Forelimb muscle (tissue), 1 donor: ENCODE results near the gene NEK11. TPM values are rescaled to one million over a fixed set of nuclear protein-coding genes. Genes with fewer than 3 reads are reported as not detected.

Source experiments
- DNase-seq: peaks from one replicate; pipeline ENCODE4 v3.0.0-alpha.2; 2013; ENCODE audit warnings: low read depth
- polyA plus RNA-seq: library from polyadenylated mRNA; unstranded; fragments of 120-200 nt; gene quantifications from one replicate; pipeline ENCODE4 v1.2.1, GENCODE V29; 2013; ENCODE audit not compliant: insufficient read length

NEK11 gene
- polyA plus RNA-seq, 1 donor: 7.8 TPM

DNA sequence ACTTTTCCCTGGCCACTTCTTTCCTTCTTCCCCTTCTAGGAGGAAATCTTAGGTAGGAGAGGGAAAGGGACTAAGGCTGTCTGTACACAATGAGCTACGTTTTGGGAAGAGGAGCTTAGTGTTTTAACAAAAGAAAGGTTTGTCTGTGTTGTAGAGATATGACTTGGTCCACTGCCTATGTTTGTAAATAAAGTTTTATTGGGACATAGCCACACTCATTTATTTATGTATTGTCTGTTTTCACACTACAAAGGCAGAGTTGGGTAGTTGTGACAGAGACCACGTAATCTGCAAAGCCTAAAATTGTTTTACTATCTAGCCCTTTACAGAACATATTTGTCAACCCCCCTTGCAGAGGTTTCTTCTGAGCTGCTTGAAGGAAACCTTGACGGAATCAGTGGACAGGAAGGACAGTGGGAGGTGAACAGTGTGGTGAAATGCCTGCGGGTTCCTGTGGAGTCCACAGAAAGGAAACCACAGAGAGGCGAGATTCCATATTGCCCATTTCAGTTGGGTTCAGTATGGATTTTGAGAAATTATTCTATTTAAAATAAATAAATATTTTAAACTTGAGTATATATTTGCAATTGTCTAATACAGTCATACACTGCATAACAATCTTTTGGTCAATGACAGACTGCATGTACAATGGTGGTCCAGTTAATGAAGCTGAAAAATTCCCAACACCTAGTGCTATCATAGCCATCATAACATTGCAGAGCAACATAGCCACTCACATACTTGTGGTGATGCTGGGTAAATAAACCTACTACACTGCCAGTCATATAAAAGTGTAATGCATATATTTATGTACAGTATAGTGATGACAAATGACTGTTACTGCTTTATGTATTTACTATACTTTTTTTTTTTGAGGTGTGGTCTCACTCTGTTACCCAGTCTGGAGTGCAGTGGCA is 197.0 kb downstream of the NEK11 start:
- no peak for DNase-seq

DNA sequence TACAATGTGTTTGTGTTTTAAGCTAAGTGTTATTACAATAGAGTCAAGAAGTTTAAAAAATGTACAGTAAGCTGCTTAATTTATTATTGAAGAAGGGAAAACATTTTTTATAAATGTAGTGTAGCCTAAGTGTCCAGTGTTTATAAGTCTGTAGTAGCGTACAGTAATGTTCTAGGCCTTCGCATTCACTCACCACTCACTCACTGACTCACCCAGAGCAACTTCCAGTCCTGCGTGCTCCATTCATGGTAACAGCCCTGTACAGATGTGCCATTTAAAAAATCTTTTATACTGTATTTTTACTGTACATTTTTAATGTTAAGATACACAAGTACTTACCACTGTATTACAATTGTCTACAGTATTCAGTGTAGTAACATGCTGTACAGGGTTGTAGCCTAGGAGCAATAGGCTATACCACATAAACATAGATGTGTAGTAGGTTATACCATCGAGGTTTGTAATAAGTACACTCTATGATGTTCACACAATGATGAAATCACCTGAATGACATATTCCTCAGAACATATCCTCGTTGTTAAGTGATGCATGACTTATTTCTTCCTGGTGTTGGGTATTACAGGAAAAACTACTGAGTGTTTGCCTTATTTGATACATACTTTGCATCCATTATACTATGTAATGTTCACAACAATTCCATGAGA is 198.3 kb downstream of the NEK11 start:
- no peak for DNase-seq

DNA sequence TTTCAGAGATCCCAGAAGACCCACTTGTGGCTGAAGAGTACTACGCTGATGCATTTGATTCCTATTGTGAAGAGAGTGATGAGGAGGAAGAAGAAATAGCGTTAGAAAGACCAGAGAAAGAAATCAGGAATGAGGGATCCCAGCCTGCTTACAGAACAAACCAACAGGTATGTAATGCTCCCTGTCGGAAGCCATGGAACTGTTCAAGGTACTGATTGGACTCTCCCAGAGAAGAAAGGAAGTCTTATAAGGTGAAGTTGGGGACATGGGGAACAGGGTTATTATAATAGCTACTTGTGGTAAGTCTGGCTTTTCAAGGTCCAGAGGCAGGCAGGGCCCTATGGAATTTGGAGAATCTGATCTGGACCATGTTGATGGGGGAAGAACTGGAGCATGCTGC is 201.8 kb downstream of the NEK11 start:
- no peak for DNase-seq

DNA sequence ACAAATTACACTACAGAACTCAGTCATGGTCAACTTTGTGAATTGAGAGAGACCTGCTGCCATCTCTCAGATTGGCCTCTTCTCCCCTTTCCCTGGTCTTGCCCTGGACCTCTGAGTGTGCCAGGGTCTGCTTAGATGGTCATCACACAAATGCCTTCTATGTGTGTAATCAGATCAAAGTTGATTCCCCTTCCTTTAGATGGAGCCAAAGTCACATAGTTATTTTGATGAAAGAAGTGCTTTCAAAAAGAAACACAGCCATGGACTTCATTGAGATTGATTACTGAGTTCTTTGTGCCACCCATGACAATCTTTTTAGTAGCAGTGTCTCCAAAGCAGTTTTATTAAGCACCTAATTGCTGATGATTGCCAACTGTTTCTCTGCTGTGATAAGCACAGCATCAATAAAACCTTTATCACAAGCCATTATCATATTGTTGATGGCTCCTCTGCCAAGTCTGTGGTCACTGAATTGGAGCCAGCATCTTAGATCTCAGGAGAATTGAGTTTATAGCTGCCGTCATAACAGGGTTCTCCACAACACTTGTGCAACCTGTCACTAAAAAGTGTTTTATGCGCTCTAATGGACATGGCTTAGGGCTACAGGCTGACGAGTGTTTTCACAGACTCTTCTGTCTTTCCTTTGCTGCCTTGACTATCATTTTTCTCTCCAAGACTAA is 205.2 kb downstream of the NEK11 start:
- DNase-seq: no peak

DNA sequence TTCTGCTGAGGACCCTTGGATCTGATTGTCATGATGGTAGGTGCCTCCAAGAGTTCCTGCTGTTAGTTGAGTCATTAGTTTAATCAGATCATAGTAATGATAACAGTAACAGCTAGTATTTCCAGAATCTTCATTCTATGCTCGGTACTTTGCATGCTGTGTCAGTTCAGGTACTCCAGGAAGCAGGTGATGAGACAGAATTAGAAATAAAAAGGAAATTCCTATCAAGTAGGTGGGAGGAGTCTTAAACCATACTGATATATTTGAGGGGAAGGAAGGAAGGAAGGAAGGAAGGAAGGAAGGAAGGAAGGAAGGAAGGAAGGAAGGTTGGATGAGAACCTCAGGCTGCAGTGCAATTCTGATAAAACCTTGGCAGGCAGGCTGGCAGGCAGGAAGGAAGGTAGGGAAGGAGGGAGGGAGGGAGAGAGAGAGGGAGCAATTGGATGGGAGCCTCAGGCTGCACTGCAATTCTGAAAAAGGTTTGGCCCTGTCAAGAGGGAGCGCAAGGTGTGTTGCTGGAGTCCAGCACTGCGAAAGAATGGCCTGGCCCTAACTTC is 206.1 kb downstream of the NEK11 start:
- no peak for DNase-seq

DNA sequence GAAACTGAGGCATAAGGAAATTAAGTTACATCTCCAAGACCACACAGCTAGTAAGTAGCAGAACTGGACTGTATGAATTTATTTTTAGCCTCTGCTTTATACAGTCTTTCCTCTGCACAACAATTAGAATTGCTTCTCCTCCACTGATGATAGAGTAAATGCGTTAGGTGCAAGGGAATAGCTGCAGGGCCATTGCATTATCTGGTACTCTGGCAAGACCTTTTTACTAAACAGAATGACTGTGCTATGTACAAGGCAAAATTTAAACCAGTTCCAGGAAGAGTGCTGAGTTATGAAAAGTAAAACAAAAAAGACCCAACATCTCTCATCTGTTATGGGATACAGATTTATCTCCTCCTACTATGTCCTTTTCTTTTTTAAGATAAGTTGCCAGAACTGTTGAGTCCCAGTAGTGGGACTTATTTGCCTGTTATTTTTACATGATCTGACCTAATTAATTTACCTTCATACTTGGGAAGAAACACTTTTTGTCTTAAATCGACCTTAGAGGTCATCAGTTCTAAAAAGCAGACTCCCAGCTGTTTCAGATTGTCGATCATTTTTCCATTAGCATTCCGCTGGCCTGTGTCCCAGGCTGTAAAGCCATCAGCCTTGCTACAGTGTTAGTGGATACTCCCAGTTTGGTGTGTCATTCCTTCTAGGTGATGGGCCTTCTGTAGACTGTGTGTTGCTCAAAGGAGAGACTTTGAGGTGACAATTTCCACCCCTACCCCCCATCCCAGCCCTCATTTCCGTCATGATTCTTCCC is 207.4 kb downstream of the NEK11 start:
- DNase-seq: peak; percentile 20

DNA sequence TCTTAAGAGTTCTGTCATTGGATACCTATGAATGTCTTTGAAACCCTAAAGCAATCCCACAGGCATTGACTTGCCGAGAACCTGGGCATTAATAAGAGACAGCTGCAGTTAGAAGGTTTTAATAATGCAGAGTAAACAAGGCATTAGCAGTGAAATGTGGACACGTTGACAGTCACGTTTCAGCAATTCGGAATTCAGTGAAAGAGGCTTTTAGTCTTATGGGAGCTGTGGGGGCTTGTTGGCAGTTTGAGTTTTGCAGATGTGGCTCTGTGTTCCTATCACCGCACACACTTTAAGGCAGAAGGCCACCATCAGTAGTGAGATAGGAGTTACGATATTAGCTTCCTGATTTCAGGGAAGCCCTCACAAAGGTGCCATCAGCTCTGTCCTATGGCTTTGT is 209.7 kb downstream of the NEK11 start:
- DNase-seq: no peak

DNA sequence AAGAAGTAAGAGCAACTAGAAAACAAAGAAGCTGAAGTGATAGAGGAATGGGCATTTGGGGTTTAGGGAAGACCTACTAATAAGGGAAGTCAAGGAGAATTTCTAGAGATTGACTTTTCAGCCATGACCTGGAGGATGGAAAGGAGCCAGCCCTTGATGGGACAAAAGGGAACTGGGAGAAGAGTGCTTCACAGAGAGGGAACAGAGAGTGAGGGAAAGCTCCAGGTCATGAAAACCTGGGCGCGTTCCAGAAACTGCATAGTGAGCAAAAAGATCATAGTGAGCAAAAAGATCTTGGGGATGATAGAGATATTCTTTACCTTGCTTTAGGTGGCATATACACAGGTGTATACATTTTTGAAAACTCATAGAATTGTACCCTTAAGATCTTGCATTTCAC is 211.8 kb downstream of the NEK11 start:
- no peak for DNase-seq

DNA sequence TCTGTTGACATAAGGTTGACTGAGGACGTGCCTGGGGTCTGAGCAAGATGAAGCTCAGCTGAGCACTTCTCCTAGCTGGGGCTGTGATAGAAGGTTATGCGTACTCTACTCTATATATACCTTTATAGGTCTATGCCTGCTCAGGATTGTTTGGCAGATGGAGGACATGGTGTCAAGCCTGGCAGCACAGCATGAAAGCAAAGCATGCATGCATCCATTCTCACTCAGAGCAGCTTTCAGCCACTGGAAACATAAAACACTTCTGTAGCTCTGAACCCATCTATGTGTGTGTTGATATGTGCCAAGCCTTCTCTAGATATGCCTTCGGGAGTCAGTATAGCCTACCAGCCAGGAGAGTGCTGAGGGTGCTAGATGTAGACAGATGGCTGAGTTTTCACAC is 212.6 kb downstream of the NEK11 start:
- DNase-seq: no peak

DNA sequence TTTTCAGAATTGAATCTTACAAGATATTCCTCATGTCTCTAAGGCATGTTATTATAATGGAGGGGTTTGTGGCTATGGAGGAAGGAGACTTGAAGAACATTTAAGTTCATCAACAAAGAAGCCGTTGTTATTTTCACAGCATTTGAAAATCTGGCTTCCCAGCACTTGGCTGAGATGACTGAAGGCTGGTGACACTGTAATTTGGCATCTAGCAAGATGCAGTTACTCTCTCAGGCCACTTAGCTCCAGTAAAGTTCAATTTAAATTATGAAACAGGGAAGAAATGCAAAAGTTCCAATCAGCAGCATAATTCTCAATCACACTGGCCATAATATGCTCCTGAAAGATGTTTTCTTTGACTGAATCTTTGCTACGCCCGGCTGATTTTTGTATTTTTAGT is 215.5 kb downstream of the NEK11 start:
- DNase-seq: no peak

DNA sequence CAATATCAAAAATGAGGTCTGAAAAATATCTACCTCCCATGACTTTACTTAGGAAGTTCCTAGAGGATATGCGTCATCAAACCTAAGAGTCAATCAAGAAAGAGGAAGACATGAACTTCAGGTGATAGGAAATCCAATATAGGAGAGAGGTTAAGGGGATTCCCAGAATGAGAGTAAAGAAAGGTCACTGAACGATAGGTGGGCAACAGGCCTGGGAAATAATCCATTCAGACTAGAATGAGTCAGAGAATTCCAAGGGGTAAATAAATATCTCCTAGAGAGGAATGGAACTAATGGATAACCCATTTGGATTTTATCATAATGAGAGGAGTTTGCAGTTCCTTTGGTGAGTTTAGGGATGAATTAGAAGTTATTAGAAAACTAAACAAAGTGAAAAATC is 223.8 kb downstream of the NEK11 start:
- DNase-seq: no peak

DNA sequence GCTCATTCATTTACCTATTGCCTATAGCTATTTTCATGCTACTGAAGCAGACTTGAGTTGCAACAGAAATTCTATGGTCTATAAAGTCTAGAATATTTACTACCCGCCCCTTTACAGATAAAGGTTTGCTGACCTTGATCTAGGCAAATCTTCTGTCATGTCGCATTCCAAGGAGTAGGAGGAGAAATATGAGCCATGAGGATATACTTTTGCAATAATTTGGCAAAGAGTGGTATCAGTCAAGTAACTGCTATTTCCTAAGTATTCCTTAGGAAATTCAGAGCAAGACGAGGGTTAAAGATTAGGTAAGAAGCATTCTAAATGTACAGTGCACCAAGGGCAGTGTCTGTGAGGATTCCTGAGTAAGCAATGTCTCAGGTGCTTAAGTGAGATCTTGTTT is 233.8 kb downstream of the NEK11 start:
- no peak for DNase-seq

DNA sequence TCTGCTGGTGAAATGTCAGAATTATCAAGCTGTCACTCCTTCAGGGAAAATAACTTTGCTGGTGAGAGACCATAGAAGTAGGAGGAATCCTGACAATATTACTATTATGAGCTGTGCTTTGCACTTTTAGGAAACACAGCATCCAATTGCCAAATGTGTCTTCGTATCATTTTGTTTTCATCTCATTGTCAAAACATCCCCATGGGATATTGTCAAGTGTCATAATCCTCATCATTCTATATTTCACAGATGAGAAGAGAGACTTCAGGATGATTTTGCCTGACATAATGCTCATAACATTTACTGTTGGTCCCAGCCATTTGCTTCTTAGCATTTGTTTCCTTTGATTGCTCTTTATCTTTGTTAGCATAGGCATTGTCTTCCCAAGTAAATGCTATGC is 234.4 kb downstream of the NEK11 start:
- DNase-seq: no peak

DNA sequence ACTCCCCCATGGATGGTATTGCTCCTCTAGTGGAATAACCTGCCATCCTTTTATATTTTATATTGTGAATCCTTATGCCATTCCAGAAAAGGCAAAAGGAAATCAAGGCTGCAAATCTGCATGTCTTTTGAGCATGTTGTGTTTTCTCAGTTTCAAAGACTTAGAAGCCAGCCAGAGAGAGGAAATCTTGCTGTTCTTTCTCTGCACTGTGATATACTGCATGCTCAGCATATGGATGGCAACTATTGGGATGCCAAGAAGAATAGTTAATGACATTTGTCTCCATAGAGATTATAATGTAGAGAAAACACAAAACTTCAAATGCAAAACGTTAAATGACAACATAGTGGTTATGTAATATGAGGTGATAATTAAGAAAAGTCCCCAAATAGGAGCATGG is 248.9 kb downstream of the NEK11 start:
- no peak for DNase-seq

DNA sequence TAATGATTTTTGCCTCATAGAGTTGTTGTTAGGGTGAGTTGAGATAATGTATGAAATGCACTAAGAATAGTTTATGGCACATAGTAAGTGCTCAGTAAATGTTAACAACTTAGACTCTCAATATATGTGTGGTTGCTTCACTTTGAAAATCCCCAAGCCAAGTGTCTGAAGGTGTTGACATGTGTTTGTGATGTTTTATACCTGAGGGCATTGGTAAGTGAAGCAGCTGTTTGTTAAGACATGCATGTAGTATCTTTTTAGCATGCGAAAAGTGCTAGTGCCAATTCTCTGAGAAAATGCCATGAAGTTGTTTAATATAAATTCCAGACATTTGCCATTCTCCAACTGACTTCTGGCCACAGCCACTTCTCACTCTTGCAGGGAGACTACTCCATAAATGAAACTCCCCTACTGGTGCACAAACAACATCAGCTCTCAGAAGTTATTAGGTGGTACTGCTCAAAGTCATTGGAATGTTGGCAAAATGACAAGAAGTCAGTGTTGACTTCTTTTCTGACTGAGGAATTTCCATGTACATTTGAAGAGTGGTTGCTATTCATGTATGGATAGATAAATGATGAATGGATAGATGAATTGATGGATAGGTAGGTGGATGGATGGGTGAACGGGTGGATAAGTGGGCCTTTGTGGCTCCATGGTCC is 251.3 kb downstream of the NEK11 start:
- no peak for DNase-seq

DNA sequence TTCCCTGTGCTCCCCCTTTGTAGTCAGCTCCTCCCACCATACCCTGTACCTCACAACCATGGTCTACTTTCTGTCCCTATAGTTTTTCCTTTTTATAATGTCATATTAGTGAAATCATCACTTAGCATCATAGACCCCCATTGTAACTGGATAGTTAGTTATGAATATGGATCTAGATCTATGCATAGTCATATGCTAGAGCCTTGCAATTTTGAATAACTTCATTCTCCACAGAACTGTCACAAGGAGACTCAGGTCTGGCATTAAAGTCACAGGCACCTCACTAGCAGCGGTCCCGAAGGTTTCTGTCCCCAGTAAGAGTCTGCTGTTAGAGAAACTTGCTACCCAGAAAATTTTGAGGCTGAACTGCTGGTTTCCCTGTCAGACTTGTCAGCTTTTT is 252.9 kb downstream of the NEK11 start:
- no peak for DNase-seq

DNA sequence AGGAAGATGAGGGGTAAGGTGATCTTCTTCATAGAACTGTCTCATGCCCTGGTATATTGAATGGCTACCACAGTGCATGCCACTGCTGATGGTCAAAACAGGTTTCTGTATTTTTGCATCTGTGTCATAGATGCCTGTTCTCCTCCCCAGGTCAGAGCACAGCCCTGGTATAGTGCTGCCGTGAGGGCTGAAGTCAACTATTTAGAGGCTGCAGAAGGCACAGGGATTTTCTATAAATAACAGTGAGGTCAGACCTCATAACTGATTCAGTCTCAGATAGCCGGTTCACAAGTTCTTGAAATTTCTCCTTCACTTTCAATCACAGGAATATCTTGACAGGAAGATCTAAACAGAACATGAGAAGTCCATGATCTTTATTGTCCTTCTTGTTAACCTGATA is 255.7 kb downstream of the NEK11 start:
- DNase-seq: no peak

DNA sequence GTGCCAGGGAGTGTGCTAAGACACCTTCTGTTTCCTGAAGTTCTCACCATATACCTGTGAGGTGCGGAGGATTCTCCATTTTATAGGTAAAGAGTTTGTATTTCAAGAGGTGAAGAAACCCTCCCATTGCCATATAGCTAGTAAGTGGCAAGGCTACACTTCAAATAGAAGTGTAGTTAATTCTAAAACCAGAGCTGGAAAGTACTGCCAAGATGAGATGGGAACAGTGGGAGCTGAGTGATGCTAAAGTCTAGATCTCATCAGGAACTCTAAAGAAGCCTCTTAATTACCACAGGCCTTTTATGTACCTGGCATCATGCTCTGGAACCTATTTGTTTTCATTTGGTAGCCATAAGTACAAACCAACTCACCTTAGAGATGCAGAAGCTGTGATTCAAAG is 256.3 kb downstream of the NEK11 start:
- DNase-seq: no peak

DNA sequence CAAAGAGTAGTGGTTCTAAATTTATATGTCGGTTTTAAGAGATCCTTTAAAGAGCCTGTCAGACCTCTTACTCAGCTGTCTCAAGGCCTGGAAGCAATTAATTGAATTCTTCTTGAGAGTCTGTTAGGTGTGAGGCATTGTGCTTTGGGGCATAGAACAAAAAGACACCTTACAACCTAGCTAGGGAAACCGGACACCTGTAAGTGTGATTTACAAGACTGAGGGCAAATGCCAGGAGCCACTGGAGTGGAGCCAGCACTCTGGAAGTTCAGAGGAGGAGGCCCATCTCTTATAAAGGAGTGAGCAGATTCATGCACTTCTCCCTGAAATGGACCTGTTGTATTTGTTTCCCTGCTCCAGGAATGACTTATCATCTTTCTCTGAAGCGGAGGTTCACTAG is 257.2 kb downstream of the NEK11 start:
- DNase-seq: no peak

DNA sequence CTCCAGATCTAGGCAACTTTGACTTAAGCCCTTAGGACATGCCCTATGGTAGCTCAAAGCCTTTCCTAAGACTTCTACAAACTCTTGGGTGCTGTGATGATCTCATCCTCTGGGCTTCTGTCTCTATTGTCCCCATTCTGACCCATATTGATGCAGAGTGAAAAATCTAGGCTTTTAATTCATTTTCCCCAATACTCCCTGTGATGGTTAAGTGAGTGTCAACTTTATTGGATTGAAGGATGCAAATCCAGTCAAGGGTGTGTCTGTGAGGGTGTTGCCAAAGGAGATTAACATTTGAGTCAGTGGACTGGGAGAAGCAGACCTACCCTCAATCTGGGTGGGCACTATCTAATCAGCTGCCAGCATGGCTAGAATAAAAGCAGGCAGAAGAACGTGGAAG is 257.6 kb downstream of the NEK11 start:
- no peak for DNase-seq

DNA sequence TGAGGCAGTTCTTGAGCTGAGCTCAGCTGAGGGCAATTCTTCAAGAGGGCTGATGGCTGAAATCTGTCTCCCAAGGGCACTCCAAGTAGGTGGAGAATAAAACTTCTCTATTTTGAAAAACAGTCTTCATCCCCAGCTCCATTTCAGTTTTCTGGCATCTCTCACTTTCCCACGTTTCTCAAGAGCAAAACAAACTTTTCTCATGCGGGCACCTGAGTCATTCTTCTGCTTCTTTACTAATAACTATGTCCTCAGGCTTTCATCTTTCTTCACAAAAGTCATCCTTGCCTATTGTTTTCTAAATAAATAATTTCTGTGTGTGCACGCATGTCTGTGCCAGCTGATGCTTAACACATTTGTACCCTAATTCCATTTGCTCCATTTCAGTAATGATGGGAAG is 258.8 kb downstream of the NEK11 start:
- no peak for DNase-seq
